Measurements from ENCODE around the gene TRIM29. TPM values are rescaled to one million over a fixed set of nuclear protein-coding genes. Genes with fewer than 3 reads are reported as not detected.

The TRIM29 gene
- total RNA-seq, 1 donor from 2014 or later: 1.1 TPM

DNA sequence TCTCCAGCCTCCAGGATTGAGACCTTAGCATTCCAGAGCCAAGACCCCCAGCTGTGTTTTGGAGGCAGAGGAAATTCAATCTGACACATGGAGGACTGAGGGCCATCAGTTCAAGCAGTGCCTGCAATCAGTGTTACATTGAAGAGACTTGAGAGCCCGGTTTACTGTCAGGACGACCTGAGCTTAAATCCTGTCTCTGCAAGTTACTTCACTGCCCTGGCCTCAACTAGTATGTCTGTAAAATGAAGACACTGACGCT lies 35.1 kb downstream of the TRIM29 start:
- H3K27ac ChIP-seq (ENCODE audit: low read depth, low read length): no peak overlapping the region
- TF ChIP-seq EZH2 (IDR thresholded peaks at IDR 0.05; ENCODE audit: insufficient read depth, low read length): no peak
- TF ChIP-seq, protein P1, sequence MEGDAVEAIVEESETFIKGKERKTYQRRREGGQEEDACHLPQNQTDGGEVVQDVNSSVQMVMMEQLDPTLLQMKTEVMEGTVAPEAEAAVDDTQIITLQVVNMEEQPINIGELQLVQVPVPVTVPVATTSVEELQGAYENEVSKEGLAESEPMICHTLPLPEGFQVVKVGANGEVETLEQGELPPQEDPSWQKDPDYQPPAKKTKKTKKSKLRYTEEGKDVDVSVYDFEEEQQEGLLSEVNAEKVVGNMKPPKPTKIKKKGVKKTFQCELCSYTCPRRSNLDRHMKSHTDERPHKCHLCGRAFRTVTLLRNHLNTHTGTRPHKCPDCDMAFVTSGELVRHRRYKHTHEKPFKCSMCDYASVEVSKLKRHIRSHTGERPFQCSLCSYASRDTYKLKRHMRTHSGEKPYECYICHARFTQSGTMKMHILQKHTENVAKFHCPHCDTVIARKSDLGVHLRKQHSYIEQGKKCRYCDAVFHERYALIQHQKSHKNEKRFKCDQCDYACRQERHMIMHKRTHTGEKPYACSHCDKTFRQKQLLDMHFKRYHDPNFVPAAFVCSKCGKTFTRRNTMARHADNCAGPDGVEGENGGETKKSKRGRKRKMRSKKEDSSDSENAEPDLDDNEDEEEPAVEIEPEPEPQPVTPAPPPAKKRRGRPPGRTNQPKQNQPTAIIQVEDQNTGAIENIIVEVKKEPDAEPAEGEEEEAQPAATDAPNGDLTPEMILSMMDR (IDR thresholded peaks at IDR 0.05; ENCODE audit: insufficient read depth, low read depth, low read length): no peak

DNA sequence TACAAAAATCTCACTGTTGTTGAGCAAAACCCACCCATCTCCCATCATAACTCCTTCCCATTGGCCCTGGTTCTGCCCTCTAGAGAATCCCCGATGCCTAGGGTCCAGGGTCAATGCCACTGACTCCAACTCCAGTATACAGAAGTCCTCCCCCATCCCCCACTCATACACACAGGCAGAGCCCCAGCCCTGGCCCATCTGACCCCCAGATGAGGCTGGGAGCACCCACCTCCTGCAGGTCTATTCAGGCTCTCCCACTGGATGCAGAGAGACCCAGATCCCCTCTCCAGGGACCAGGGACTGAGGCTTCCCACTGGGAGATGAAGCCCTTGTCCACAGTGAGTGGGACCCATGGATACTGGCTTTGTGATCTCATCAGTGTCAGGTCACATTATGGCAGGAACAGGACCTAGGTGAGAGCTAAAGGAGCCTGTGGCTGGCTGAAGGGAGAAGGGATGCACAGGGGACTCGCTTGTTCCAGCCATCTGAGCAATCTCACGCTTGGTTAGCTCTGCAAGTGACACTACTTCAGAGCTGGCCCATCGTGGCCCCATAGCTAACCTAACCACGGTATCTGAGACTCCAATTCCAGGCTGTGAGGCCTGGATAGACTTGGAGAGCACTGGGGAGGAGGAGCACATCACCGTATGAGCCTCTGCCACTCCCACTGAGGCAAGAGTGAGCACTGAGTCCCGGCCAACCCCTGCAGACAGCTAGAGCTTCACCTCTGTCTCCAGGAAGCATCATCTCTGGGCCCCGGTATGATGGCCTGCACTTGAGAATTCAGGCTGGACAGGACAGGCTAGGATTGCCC lies 35.7 kb downstream of the TRIM29 start:
- H3K27me3 Mint-ChIP-seq (ENCODE audit: low read depth, unreplicated experiment): peaks cover 88% of the 10 kb centered on the region

More for the DNA sequence above, 35.1 kb downstream of the TRIM29 start:
- Mint-ChIP-seq H3K27me3 (ENCODE audit: low read depth, unreplicated experiment) (peaks cover 86% of the 10 kb centered on the region), H3K9me3 (ENCODE audit: unreplicated experiment) (peaks cover 12% of the 10 kb centered on the region), H3K4me1 (ENCODE audit: low read depth, unreplicated experiment) (no peaks in the 10 kb centered on the region), H3K4me3 (ENCODE audit: unreplicated experiment) (no peak overlapping the region), H3K36me3 (ENCODE audit: low read depth, unreplicated experiment) (no peaks in the 10 kb centered on the region), H3K27ac (ENCODE audit: unreplicated experiment) (no peak overlapping the region)
- no peaks in the 10 kb centered on the region for H3K79me2 ChIP-seq (ENCODE audit: insufficient read depth, low read length)
- H3K9me3 ChIP-seq (ENCODE audit: insufficient read depth, low read depth, low read length): no peaks in the 10 kb centered on the region
- no peak overlapping the region for H3K4me3 ChIP-seq (ENCODE audit: insufficient read depth, low read depth, low read length)
- DNase-seq (ENCODE audit: low read depth) (no peak), FAIRE-seq (no peak)
- H3K36me3 ChIP-seq (ENCODE audit: insufficient read depth, low read length): no peaks in the 10 kb centered on the region
- peaks cover 26% of the 10 kb centered on the region for H3K27me3 ChIP-seq (ENCODE audit: insufficient read depth, low read length)
- no peak overlapping the region for H3K9ac ChIP-seq (ENCODE audit: low read length)
- no peaks in the 10 kb centered on the region for H4K20me1 ChIP-seq (ENCODE audit: insufficient read depth, low read length)
- H2AFZ ChIP-seq (ENCODE audit: low read depth, low read length): no peak overlapping the region
- no peak overlapping the region for H3K4me2 ChIP-seq (ENCODE audit: low read length)
- H3K4me1 ChIP-seq (ENCODE audit: insufficient read depth, low read length): no peaks in the 10 kb centered on the region

More for the DNA sequence above, 35.7 kb downstream of the TRIM29 start:
- Histone ChIP-seq H3K27ac (ENCODE audit: low read depth, low read length) (no peak overlapping the region), H3K79me2 (ENCODE audit: insufficient read depth, low read length) (no peaks in the 10 kb centered on the region), H3K4me1 (ENCODE audit: insufficient read depth, low read length) (no peaks in the 10 kb centered on the region), H3K9me3 (ENCODE audit: insufficient read depth, low read depth, low read length) (no peaks in the 10 kb centered on the region), H2AFZ (ENCODE audit: low read depth, low read length) (no peak overlapping the region), H4K20me1 (ENCODE audit: insufficient read depth, low read length) (no peaks in the 10 kb centered on the region), H3K36me3 (ENCODE audit: insufficient read depth, low read length) (no peaks in the 10 kb centered on the region), H3K9ac (ENCODE audit: low read length) (no peak overlapping the region), H3K27me3 (ENCODE audit: insufficient read depth, low read length) (peaks cover 31% of the 10 kb centered on the region), H3K4me3 (ENCODE audit: insufficient read depth, low read depth, low read length) (no peak overlapping the region), H3K4me2 (ENCODE audit: low read length) (no peak overlapping the region)
- Mint-ChIP-seq H3K4me1 (ENCODE audit: low read depth, unreplicated experiment) (no peaks in the 10 kb centered on the region), H3K27ac (ENCODE audit: unreplicated experiment) (no peak overlapping the region), H3K4me3 (ENCODE audit: unreplicated experiment) (no peak overlapping the region), H3K9me3 (ENCODE audit: unreplicated experiment) (peaks cover 10% of the 10 kb centered on the region), H3K36me3 (ENCODE audit: low read depth, unreplicated experiment) (no peaks in the 10 kb centered on the region)
- DNase-seq (ENCODE audit: low read depth): no peak
- no peak for TF ChIP-seq EZH2 (IDR thresholded peaks at IDR 0.05; ENCODE audit: insufficient read depth, low read length)
- TF ChIP-seq, protein P1 (IDR thresholded peaks at IDR 0.05; ENCODE audit: insufficient read depth, low read depth, low read length): no peak
- no peak for FAIRE-seq
